HEK293T (cell line): ENCODE results near the gene CPD.

ENCODE experiments used
- ARNT ChIP-seq: fragments of 450-650 bp; IDR thresholded peaks from 2 replicates; pipeline ENCODE4 v1.6.1; 2017; ENCODE audit warnings: mild to moderate bottlenecking
- BHLHE40 ChIP-seq: fragments of 450-650 bp; IDR thresholded peaks from 2 replicates; pipeline ENCODE4 v1.6.1; 2016; ENCODE audit warnings: mild to moderate bottlenecking, moderate library complexity, borderline replicate concordance
- ELF4 ChIP-seq: fragments of 450-650 bp; IDR thresholded peaks from 2 replicates; pipeline ENCODE4 v1.6.1; 2017; ENCODE audit warnings: antibody characterized with exemption
- FOXM1 ChIP-seq: fragments of 450-650 bp; IDR thresholded peaks from 2 replicates; pipeline ENCODE4 v1.6.1; 2017; ENCODE audit warnings: mild to moderate bottlenecking, borderline replicate concordance
- LEF1 ChIP-seq: fragments of 450-650 bp; IDR thresholded peaks from 2 replicates; pipeline ENCODE4 v1.6.1; 2017; ENCODE audit warnings: mild to moderate bottlenecking, borderline replicate concordance
- SUZ12 ChIP-seq: fragments of 450-650 bp; IDR thresholded peaks from 2 replicates; pipeline ENCODE4 v1.6.1; 2016; ENCODE audit warnings: mild to moderate bottlenecking

GRCh38 chr17:30422171-30422570 is 43.4 kb downstream of the CPD start:
- TF ChIP-seq FOXM1 (no peak), BHLHE40 (no peak), LEF1 (no peak), ELF4 (no peak), ARNT (no peak), SUZ12 (no peak)
